Activated CD4-positive, CD25-positive, alpha-beta regulatory T cell treated with anti-CD3 and anti-CD28 coated beads, Interleukin-2, amount 50 U/mL, for 16 hours (primary cell): ENCODE data around the gene HSPA1L.
"Not testable (repeated sequence)": the region's sequence is repeated elsewhere in the genome, so short reads cannot be mapped to it uniquely, and the experiment has no call there.

Experiments
- DNase-seq: peaks from one replicate; pipeline ENCODE4 v3.0.0-alpha.2; 2020; ENCODE audit warnings: low read depth, low spot score

The HSPA1L gene

DNA sequence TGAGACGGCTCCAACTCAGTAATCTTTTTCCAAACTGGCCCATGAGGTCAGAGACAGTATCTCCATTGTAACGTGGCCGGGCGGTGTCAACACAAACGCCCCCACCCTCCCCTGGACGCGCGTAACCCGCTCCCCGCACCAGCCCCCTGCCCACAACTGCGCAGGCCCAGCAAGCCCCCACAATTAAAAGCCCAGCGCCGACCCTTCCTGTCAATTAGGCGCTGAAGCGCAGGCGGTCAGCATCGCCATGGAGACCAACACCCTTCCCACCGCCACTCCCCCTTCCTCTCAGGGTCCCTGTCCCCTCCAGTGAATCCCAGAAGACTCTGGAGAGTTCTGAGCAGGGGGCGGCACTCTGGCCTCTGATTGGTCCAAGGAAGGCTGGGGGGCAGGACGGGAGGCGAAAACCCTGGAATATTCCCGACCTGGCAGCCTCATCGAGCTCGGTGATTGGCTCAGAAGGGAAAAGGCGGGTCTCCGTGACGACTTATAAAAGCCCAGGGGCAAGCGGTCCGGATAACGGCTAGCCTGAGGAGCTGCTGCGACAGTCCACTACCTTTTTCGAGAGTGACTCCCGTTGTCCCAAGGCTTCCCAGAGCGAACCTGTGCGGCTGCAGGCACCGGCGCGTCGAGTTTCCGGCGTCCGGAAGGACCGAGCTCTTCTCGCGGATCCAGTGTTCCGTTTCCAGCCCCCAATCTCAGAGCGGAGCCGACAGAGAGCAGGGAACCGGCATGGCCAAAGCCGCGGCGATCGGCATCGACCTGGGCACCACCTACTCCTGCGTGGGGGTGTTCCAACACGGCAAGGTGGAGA, at the start of gene HSPA1L, which contains the start of gene HSPA1A:
HSPA1L (minus strand) TSS at position 259 of the 814 bp plus-strand sequence. CDS start 3,311 bp downstream, outside the sequence.
HSPA1A (plus strand) TSS at position 519 of the 814 bp plus-strand sequence; CDS start at position 733, 214 bp downstream.
- DNase-seq, result peak; percentile 57

GRCh38 chr6:31864818-31865204, 49.7 kb upstream of the HSPA1L start:
- no peak for DNase-seq

- not testable (repeated sequence) for DNase-seq
These were observed 49.1 kb upstream of the HSPA1L start for GRCh38 chr6:31864123-31864562.

GRCh38 chr6:31862344-31863235, 47.5 kb upstream of the HSPA1L start, which contains the start of gene NEU1:
TSS of gene NEU1 (minus strand) at chr6:31862821. CDS start at chr6:31862776, 45 bp downstream.
- DNase-seq, result peak; percentile 100

GRCh38 chr6:31861919-31862343, 46.8 kb upstream of the HSPA1L start:
- no peak for DNase-seq

DNA sequence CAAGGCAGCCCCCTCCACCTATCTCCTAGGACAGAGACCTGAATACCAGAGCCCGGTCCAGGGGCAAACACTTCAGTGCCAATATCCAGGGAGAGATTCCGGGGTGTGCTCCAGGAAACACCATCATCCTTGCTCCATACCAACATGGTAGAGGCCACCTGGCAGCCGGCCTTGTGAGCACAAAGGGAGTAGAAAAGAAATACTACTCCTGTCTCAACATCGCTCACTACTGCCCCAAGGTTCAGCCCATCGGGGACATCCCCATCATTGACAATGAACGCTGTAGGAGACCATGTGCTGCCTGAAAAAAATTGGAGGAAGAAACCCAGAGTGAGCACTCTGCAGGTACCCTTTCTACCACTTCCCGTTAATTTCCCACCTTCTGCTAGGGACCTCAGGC, 46.1 kb upstream of the HSPA1L start:
- DNase-seq, result no peak

GRCh38 chr6:31860349-31860748, 45.3 kb upstream of the HSPA1L start:
- DNase-seq, result no peak

GRCh38 chr6:31859923-31860322, 44.8 kb upstream of the HSPA1L start:
- no peak for DNase-seq

DNA sequence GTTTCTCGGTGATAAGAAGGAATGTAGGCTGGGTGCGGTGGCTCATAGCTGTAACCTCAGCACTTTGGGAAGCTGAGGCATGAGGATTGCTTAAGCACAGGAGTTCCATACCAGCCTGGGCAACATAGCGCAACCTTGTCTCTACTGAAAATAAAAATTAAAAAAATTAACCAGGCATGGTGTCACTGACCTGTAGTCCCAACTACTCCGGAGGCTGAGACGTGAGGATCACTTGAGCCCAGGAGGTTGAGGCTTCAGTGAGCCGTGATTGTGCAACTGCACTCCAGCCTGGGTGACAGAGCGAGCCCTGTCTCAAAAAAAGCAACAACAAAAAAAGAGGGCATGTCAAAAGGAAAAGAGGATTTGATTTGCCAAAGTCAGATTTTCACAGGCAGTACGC, 43.6 kb upstream of the HSPA1L start:
- DNase-seq, result no peak

- DNase-seq, result not testable (repeated sequence)
These were observed 42.7 kb upstream of the HSPA1L start for GRCh38 chr6:31857774-31858173.

GRCh38 chr6:31851980-31852718, 37.1 kb upstream of the HSPA1L start:
- DNase-seq, result not testable (repeated sequence)

- no peak for DNase-seq
These were observed 36.4 kb upstream of the HSPA1L start for GRCh38 chr6:31851485-31851832.

GRCh38 chr6:31850765-31851484, 35.8 kb upstream of the HSPA1L start:
- no peak for DNase-seq

DNA sequence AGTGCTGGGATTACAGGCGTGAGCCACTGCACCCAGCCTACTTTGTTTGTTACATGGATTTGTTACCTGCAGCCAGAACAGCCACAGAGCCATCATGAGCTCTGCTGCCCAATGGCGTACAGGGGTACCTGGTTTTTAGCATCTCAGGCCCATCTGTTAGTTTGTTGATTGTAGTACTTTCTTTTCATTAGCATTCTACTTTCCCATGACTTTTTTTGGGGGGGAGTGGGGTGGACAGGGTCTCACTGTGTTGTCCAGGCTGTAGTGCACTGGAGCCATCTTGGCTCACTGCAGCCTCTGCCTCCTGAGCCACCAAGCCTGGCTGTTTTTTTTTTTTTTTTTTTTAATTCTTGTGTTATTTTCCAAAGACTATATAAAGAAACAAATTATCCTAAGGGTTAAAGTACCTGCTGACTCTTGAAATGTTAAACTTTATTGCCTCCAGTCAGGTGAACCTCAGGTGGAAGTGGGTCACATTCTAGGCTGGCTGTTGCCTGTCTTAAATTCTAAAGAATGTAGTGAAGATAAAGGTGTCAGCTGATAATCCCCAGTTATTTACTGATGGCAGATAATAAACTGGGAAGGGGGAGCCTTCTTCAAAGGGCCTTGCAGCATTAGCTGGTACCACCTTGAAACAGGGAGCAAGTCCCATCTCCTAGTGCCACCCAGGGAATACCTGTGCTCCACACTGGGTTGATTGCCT, 32.3 kb upstream of the HSPA1L start:
- DNase-seq, result no peak

- DNase-seq, result no peak
These were observed 29.4 kb upstream of the HSPA1L start for GRCh38 chr6:31844507-31844906.

DNA sequence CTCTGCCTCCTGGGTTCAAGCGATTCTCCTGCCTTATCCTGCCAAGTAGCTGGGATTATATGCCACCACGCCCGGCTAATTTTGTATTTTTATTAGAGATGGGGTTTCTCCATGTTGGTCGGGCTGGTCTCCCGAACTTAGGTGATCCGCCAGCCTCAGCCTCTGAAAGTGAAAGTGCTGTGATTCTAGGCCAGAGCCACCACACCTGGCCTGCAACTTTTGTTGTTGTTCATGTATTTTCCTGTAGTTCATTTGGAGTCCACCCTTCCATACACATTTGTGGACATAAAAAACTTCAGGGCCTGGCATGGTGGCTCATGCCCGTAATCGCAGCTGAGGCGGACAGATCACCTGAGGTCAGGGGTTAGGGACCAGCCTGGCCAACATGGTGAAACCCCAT, 27.0 kb upstream of the HSPA1L start:
- DNase-seq, result no peak

DNA sequence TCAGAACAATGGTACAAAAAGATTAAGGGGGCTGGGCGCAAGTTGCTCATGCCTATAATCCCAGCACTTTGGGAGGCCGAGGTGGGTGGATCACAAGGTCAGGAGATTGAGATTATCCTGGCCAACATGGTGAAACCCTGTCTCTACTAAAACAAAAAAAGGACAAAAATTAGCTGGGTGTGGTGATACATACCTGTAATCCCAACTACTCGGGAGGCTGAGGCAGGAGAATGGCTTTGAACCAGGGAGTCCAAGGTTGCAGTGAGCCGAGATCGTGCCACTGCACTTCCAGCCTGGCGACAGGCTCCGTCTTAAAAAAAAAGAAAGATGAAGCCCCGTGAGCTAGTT, 24.7 kb upstream of the HSPA1L start:
- DNase-seq, result not testable (repeated sequence)

DNA sequence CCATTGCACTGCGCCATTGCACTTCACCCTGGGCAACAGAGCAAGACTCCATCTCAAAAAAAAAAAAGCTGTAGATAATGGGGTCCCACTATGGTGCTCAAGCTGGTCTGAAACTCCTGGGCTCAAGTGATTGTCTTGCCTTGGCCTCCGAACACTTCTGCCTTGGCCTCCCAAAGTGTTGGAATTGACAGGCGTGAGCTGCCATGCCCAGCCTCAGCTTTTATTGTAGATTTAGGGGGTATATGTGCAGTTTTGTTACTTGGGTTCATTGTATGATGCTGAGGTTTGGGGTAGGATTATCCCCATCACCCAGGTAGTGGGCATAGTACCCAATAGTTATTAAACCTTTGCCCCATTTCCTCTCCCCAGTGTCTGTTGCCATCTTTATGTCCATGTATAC, 23.9 kb upstream of the HSPA1L start:
- no peak for DNase-seq

GRCh38 chr6:31838114-31838553, 23.1 kb upstream of the HSPA1L start:
- DNase-seq, result not testable (repeated sequence)
